Cerebellar cortex (tissue), 1 donor: ENCODE data around the gene MXRA7.
"Not testable (repeated sequence)": the region's sequence is repeated elsewhere in the genome, so short reads cannot be mapped to it uniquely, and the experiment has no call there.

Experiments used
- DNase-seq: peaks from one replicate; pipeline ENCODE4 v3.0.0-alpha.2; 2015; ENCODE audit warnings: low spot score

Gene MXRA7

DNA sequence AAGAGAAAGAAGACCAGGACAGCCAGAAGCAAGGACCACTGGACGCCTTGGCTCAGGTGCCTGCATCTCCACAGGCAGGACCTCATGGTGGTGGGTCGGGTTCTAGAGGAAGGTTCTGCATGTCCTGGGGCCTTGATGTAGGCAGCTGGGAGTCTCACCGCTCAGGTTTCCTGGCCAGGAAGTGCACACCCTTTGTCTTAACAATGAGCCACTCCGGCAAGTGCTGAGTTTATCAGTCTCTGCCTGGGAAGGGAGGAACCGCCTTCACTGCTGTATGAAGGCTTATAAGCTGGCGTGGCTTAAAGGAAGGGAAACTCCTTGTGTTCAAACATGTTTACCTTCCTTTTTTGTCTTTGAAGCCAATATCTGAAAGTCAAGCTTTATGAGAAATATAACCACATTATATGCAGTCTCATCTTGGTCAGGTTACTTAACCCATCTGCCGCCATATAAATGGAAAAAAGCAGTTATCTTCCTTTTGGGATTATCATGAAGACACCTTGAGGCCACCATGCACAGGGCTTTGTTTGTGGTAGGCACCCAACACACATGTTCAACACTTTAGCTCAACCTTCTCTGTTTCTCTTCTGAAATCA is 67.1 kb downstream of the MXRA7 start, which contains the start of gene ST6GALNAC1:
TSS of gene ST6GALNAC1 (minus strand) at position 205 of the 596 bp plus-strand sequence. CDS start at position 86, 119 bp downstream.
- no peak for DNase-seq

DNA sequence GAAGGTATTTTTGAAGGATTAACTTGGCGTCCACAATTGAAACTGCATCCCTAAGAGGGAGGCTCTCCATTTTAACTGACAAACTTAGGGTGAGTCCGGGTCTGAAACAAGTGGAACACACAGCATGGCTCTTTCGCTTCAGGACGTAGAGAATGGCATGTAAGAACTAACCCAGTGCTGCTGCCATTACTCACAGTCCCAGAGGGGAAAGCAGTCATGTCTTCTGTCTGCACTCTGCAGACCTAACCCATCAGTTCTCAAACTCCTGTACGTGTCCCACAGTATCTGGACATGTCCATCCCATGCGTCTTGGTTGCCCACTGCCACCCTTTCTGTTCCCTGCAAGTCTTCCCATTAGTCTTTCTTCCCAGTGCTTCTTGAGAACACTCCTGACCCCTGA is 67.8 kb downstream of the MXRA7 start:
- no peak for DNase-seq

DNA sequence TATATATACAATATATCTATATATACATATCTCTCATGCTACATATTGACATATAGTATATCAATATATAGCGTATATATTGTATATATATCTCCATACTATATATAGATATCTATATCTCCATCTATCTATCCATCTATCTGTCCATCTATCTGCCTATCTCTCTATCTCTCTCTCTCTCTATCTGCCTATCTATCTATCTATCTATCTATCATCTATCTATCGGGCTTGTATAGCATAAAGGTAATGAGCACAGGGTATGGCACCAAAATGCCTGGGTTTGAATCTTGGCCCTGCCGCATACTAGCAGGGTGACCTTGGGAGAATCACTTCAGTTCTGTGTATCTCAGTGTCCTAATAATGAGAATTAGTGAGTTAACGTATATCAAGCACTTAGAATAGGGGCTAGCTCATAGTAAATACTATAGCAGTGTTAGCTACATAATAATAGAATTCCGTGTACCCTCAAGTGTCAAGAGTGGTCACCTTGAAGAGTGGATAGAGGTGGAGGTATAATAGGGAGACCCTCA is 68.7 kb downstream of the MXRA7 start:
- no peak for DNase-seq

DNA sequence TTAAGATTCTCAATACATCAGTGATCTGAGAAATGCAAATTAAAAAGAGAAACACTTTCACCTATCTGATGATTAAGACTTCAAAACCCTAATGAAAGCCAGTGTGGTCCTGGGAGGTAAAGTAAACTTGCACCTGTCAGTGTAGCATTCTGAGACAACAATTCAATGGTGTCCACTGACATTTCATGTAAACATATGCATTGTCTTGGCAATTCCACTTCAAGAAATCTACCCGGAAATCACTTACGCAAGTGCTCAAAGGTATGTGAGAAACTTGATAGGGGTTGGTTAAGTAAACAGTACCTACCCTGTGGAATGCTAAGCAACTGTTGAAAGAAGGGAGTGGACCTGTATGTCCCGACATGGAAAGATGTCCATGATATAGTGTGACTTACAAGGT is 69.3 kb downstream of the MXRA7 start:
- DNase-seq: no peak

DNA sequence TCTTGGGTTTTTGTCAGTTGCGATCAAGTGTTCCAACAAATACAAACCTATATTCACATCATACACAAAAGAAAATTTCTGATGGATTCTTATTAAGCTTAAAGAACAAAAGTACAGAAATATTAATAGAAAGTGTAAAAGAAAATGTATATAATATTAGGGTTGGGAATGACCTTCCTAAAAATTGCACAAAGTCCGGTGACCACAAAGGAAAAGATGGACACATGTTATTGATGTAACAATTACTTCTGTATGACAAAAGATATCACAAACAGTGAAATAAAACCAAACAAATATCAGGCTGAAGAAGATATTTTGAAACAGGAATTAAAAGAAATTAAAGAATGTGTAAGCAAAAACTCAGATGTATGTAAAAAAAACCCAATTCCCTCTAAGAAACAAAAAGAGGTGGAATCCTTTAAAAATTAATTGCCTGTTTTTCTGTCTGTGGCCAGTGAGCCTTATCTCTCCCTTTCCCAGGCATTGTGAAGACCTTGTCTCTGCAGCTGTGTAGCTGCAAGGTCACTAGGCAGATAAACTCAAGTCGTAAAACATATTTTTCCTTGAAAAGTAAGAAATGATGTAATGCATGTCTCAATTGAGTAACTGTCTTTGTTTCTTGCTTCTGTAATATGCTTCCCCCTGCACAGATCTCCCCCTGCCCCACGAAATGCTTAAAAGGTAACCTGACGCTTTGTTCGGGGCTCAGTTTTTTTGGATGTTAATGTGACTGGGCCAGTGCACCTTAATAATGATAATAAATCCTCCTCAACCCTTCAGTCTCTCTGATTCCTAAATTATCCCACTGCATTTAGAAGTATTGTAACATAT is 70.0 kb downstream of the MXRA7 start:
- DNase-seq: no peak

DNA sequence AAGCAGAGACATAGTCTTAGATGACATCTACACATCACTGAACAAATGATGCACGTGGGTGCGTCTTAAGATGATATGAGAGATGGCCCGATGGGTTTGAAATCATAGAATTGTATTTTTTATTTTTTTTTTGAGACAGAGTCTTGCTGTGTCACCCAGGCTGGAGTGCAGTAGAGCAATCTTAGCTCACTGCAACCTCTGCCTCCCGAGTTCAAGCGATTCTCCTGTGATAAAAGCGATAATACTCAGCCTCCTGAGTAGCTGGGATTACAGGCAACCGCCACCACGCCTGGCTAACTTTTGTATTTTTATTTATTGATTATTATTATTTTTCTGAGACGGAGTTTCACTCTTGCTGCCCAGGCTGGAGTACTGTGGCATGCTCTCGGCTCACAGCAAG is 72.5 kb downstream of the MXRA7 start:
- no peak for DNase-seq

DNA sequence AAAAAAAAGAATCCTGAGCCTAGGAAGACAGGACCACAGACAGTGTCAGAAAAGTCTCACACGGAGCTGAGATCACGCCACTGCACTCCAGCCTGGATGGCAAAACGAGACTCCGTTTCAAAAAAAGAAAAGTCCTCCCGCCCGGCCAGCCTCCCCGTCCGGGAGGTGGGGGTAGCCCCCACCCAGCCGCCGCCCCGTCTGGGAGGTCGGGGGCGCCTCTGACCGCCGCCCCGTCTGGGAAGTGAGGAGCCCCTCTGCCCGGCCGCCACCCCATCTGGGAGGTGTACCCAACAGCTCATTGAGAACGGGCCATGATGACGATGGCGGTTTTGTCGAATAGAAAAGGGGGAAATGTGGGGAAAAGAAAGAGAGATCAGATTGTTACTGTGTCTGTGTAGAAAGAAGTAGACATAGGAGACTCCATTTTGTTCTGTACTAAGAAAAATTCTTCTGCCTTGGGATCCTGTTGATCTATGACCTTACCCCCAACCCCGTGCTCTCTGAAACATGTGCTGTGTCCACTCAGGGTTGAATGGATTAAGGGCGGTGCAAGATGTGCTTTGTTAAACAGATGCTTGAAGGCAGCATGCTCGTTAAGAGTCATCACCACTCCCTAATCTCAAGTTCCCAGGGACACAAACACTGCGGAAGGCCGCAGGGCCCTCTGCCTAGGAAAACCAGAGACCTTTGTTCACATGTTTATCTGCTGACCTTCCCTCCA is 74.1 kb downstream of the MXRA7 start:
- not testable (repeated sequence) for DNase-seq

DNA sequence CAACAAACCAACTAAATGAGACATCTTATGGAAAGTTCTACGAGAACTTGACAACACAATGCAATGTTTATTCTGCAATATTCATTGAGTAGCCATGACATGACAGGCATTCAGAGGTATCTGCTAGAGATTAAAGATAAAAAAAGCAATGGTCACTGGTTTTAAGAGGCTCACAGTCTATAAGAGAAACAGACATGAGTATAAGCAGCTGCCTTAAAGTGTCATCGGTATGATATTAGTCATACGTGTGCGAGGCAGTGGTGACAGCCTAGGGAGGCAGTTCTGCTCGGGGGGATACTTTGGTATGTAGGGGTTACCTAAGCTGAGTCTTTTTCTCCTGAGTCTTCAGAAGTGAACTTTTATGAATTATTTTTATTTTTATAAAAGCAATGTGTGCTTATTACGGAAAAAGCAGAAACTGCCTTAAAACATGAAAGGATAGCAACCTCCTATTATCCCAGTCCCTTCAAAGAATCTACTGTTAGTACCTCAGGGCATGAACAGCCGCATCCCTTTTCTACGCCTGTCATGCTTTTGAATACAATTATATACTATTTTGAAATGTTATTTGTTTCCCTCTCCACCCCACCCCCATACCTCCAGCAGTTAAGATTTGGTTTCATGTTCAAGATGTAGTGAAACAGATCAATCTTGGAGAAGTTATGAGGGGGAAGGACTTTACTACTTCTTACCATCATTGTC is 75.0 kb downstream of the MXRA7 start:
- DNase-seq: no peak

DNA sequence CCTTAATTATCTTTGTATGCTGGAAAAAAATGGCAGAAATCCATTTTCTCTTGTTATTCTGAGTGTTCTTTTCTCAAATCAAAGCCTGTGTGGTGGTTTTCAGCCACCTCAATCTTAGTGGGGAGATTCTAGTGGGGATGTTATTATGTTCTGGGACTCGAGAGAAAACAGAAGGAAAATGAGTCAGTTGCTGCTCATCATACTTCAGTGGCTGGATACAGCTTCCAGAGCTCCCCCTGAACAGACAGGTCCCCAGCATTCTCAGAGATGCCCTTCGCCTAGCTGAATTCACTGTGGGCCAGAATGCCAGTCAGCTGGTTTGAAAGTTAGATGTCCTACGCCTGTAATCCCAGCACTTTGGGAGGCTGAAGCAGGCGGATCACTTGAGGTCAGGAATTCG is 75.7 kb downstream of the MXRA7 start:
- no peak for DNase-seq

DNA sequence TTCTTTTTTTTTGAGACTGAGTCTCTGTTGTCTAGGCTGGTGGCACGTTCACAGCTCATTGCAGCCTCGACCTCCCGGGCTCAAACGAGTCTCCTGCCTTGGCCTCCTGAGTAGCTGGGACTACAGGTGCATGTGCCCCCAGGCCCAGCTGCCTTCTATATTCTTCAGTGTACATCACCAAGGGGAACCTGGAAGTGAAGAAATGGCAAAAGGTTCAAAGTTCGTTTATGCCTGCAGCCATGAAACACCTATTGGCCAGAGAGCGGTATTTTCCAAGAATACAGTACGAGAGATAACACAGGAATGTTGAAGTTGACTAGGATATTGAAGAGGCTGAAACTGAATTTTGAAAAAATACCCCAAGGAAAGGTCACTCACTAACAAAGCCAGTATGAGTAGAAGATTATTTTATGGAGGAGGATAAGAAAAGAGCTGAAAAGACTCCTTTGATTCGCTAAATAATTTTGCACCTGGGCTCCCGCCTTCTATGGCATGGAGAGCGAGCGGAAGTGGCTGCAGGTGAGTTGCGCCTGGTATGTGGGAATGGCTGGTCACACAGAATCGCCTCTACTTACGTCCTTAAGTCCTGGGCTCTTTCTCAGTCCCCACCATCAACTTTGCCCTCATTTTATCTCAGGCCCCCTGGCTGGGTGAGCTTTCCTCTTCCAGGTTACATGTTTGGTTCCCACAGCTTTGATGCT is 77.0 kb downstream of the MXRA7 start:
- DNase-seq: no peak

DNA sequence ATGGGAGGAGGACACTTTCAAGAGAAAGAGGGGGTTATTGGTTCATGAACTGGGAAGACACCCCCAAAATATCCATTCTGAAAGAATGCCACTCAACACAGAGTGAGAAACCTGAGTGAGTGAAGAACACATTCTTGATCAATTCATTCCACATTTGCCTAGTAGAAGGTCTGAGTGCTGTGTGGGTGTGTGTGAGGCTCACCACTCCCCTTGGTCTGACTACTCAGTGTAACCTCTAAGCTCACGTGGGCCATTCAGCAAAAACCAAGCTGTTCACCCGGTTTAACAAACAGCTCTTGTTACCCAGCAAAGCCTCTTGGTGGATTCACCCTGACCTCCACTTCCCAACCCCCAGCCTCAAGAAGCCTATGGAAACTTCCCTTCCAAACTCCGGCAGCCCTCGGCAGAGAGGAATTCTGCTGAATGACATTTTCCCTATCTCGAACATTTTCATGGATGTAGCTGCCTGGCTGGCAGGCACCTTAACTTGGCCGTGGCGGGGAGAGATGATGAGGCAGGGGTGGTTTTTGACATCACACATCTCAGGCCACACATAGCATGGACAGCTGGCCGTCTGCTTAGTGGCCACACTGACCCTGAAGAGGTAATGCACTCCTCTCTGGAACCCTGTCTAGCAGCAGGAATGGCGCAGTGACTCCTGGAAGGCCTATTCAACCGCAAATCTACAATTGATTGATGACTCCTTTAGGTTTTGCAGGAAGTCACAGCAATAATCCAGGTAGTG is 78.8 kb downstream of the MXRA7 start:
- no peak for DNase-seq

DNA sequence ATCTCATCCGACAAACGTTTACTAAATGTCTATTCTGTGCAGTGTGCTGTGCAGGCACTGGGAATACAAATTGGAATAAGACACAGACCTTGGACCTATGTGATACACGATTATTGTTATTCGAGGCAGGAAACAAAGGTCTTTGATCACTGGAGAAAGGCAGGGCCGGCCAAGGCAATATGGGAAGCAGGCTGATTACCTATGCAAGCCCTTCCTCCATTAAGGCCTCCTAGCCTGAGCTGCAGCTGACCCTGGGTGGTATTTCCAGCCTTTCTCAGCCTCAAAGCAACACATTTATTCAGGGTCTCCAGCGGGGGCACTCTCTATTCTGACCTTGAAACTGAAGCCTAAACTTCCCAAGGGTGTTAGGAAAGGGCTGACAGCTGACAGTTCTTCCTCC is 80.6 kb downstream of the MXRA7 start:
- DNase-seq: no peak
